Measurements from ENCODE around the gene ACOXL.

Gene ACOXL

DNA sequence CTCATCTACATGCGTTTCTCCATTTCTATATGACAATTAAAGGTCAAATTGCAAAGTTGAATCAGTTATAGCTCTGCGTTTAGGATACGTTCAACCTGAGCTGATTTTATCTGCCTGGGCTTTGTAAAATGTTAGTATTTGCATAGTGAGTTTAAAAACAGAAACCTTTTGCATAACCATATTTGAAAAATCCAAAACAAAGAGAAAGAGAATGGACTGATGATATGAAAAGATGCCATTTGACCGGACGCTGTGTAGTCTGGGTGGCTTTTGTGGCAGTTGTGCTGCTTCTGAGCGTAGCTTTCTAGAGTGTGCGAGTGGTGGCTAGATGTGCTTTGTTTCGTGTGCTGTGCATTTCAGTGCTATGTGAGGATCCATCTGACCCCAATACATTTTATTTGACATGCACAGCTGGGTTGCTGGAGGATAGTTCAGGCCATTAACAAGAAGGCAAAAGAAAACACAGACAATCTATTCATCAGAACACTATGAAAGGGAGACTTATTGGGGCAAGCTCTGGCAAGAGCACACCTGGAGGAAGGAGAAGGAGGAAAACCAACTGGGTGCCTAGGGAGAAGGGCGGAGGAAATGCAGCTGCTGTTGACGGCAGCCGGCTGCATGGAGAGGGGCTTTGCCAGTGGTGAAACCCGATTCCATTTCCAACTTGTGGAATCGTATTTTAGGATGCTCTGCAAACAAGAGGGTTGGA, 126.8 kb downstream of the ACOXL start:
- peak; percentile 88 for DNase-seq

DNA sequence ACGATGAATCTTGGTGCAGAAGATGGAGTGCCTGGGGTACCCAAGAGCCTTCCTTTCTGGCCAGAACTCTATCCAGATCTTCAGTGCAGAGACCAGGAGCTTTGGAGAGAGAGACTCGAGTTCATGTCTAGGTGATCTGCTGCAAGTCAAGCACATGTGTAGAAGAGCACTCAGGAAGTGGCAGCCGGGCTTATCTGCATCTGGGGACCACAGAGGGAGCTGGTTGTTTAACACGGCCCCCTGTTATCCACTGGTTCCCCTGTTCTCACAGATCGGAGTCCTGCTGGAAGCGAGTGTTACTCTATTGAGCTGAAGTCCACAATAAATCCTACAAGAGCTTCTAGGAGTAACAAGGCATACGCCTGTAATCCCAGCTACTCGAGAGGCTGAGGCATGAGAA, 128.3 kb downstream of the ACOXL start:
- DNase-seq, result no peak

DNA sequence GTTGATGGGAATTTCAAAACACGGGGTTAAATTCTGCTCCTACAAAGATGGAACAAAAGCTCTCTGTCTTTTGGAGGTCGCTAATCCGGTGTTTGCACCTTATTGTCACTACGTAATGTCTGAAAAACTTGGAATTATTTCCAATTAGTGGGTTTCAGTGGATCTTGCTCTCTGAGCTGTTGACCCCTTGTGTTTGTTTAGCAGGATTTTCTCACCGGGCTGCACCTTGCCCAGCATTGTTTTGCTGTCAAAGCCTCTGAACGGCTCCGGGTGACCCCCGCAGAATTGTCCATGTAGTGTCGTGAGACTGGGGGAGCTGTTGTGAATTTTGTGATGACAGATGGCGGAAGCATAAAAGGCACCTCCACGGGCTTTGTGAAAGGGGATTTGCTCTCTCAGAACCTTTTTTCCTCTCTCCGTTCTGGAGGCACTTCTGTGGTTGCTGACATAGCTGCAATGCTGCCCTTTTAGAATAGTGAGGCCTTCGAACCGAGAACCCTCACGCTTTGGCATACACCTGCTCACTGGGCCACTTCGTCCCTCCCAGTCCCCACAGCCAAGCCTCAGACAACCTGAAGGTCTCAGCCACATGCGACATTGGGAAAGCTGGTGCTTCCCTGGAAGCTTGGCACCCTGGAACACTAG, 129.4 kb downstream of the ACOXL start:
- peak; percentile 35 for DNase-seq

DNA sequence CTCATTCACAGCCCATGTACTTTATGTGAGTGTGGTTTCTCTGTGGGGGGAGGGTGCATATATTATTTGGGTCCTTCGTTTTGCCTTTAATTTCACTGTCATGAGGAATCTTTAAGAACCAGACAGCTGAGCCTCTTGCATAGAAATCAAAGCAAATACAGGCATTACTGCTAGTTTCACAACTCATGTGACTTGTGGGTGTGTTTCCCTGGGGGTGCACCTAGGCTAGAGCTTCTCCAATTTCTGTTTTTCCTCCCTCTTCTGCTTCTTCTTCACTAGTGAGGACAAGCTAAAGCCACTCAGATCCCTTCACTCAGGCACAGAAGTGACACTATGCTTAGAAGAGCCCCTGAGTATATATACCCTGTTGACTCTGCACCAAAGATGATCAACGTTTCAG, 131.4 kb downstream of the ACOXL start:
- DNase-seq, result no peak

DNA sequence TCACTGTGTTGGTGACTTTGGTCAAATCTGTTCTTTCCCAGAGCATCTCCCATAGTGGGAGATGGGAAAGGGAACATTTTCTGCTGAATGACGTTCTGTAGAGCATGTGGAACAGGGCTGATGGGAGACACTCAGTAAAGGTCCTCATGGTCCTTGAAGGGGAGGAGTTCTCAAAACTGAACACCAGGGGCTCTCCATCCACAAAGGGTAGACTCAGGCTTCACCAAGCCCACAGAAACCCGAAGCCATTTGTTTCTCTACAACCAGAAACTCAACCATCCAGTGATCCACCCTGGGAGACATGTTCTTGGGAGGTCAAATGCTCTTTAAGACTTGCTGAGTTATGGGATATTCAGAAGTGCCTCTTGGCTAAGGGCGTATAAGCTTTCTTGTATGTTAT, 131.8 kb downstream of the ACOXL start:
- no peak for DNase-seq

DNA sequence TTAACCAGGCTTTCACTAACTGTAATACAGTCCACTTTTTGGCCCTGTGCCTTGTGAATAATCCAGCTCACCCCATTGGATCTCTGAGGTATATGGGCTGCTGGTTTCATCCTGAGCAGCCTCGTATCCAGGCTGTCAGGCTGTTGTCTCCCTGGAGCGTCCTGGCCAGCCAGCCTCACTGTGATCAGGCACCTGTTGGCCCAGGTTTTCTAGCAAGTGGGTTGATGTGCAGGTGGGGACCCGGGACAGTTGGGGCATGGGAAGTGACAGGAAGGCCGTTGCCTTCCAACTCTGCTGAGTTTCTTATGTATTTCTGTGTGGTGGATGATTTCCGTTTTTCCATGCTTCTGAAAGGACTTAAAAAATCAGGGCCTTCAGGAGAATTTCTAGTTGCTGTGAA, 132.4 kb downstream of the ACOXL start:
- DNase-seq, result no peak

DNA sequence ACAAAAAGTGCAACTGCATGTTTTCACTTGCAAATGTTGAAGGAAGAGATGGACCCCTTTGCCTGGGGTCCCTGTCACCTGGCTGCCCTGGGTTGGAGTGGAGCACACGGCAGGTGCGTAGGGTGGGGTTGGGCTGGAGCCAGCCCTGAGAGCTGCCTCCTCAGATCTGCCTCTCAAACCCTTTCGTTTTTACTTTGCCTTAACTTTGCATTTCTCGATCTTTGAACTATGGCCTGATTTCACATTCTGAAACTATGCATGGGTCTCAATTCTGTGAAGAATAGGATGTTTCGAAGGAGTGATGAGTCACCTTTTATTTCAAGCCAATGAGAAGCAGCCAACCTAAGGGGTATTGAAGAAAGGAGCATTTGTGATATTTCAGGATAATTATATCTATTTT, 132.8 kb downstream of the ACOXL start:
- DNase-seq, result no peak

DNA sequence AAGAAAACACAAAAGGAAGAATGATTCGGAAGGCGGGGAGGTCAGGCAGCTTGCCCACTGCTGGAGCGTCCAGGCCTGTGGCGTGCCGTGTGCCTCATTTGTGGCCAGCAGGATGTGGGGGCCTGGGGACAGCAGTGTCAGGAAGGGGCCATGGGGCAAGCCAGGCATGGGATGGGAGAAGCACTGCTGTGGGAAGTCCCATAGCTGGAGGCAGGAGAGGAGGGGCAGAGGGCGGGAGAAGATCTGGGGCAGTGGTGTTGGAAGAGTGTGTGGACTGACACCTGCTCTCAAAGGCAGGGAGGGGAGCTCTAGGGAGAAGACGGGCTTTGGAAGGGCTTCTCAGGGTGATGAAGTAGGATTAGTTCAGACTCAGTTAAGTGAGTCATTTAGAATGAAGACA, 133.7 kb downstream of the ACOXL start:
- DNase-seq, result no peak

DNA sequence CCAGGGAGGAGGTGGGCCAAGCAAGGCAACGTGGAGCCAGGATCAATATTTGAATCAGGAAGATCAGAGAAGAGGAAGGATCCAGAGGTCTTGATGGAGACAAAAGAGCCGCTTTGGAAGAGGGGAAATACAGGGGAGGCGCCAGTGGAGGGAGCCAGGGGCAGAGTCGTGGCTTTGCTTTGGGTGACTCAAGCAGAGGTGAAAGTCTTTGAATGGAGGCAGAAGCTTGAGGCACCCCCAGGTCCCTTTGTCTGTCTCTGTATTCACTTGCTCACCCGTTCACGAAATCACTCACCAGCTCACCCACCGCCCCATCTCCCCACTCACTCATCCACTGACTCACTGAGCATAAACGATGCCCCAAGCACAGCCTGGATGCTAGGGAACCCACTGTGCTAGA, 134.1 kb downstream of the ACOXL start:
- DNase-seq, result no peak

DNA sequence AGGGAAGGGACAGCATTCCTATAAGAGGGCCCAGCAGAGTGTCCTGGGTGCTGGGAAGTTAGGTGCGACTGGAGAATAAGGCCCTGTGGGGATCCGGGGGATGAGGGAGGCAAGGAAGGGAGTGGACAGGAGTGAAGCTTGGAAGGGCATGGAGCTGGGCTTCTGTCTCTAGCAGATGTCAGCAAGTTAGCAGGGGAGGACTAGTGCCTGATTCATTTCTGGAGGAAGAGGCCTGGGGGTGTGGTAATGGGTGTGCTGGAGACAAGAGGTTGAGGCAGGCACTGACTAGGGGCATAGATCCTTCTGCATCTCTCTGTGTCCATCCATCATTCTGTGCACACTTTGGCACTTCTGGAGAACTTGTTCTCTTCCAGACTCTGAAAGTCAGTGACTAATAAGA, 134.7 kb downstream of the ACOXL start:
- no peak for DNase-seq

DNA sequence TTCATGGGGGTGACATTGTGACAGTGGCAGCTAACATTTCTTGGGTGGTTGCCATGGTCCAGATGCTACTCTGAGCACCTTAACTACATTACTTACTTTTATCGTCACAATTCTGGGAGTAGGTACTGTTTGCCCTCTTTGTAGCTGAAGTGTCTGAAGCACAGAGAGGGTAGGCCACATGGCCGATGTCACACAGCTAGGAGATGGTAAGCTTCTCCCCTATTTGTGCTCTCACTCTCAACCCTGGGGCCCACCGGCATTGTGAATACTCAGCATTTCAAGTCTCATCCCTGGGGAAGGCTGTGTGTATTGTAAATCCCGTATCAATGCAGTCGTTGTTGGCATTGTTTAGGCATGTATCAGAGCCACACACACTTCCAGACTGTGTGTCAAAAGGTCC, 136.6 kb downstream of the ACOXL start:
- no peak for DNase-seq

DNA sequence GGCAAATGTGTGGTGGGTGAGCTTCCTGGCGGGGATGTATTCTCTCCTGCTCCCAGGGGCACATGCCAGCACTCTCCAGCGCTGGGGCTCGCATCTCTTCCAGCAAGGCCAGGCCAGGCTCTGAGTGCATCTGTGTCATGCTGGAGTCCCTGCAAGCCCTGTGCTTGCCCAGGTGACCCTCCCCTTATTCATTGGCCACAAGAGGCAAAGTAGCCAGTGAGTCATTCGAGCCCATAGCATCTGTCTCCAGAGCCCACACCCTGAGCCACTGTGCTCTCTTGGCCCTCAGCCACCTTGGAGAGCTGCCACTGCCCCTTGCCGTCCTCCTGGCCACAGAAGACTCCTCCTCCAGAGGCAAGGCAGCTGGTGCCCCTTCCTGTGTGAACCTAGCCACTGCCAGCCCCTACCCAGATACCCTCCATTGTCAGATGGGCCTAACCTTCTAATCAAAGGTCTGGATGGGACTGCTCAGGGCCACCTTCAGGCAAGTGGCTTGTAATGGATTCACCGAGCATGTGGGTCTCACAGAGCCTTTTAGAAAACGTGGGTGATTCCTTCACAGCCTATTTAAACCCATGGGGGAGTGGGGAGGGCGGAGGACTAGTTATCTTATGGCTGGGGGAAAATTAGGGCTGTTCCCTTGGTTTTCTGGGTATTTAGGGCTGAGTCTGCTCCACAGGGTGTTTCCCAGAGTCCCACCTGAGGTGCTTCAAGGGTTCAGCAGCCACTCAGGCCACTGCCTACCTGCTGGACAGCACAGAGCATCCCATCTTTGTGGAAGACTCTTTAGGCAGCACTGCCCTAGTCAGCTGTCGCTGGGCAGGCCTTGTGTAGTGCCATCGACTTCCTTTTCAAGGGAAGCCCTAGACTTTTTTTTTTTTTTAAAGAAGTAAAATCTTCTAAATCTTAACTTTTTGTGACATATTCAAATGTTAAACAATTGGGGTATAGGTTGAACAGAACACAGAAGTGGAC, 137.4 kb downstream of the ACOXL start:
- peak; percentile 78 for DNase-seq

DNA sequence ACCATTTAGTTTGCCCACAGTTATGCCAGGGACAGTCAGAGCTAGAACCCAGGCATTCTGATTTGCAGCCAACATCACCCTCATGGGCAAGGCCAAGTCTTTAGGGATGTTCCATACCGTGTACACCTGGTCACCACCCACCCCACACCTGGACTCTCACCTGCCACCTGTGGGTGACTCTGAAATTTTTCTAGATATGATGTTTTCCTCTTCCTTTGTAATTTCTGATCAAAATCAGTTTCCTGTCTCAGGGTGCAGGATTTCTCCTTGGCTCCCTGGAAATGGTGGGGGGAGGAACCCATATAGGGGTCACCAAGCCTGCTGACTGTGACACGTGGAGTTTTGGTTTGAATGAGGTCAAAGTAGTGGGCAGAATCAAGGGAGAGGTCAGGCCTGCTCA, 138.2 kb downstream of the ACOXL start:
- DNase-seq, result no peak

DNA sequence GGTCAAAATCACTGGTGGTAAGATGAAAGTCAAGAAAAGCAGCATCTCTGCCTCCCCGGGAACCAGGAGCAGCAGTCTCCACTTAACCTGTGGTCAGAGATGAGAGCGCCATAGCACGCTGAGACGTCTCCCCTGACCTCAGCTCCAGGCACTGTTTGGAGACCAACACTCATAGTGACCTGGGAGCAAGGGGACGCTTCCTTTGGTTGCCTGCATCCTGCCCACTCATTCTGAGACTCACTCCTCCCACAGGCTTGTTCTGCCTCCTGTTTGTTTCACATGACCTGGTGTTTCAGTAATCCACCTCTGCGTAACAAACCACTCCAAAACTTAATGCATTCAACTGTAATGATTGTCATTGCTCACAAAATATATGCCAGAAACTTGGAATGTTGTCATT, 139.3 kb downstream of the ACOXL start:
- no peak for DNase-seq

DNA sequence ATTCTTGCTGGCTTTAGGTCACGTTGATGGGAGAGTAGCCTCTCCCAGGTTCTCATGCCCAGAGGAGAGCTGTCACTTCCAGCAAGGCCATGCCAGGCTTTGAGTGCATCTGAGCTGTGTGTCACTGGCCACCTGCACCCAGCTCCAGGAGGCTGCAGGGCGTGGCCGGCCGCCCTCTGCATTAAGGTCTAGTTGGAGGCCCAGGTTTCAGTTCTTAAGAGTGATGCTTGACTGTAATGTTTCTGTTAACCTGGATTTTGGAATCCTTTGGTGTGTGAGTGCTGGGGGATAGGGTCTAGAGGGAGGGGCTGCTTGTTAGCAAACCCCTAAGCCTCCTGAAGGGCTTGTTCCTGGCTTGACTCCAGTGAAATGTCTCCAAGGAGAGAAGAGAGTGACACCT, 140.1 kb downstream of the ACOXL start:
- peak; percentile 37 for DNase-seq

DNA sequence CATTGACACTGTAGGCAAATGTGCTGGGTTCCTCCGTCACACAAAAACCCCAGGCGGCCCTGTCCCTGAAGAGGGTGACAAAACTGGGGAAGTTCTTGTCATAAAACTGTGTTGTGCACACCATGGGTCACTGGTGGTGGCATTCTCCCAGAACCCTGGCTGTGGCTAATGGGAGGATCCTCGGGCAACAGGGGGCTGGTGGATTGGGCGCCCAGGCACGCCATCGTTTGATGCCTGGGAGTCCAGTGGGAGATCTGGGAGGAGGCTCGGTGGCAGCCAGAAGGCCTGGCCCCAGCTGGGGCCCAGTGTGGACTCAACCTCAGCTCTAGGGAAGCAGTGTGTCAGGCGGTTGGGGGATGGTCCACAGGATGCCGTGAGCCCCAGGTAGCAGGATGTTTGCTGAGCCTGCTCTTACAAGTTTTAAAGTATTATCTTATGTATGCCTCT, 140.7 kb downstream of the ACOXL start:
- peak; percentile 74 for DNase-seq

DNA sequence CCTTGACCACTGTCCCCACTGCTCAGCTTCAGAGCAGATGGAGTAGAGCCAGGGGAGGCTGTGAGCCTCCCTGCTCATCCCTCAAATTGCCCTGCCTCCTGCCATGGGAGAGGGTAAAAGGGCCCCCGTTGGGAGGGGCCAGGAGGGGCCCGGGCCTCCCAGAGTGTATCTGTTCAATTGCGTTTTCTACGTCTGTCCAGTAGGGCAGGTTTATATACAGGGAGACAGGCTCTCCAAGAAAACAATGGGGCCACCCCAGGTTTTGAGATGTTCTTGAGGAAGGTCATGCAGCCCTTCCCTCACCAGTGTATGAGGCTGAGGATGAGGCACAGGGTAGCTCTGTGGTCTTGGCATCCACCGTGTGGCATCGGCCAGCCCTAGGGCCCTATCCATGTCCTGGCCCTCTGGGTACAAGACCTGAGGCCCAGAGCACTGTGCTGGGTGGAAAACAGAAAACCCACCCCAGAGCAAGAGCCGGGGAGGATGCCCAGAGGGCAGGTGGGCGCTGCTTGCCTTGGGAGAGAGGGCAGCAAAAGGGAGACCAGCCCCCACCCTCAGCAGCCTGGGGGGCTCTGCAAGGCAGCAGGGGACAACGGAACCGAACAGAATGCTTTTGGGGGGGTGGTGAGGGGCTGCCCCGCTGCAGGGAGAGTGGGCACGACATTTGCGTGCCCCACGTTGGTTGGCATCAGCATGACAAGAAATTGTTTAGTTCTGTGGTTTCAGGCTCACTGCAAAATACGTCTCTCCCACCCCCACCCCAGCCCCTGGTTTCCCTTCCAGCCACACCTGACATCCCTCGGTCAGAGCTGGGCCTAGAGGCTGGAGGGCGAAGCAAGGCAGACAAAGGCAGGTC, 141.5 kb downstream of the ACOXL start:
- no peak for DNase-seq

DNA sequence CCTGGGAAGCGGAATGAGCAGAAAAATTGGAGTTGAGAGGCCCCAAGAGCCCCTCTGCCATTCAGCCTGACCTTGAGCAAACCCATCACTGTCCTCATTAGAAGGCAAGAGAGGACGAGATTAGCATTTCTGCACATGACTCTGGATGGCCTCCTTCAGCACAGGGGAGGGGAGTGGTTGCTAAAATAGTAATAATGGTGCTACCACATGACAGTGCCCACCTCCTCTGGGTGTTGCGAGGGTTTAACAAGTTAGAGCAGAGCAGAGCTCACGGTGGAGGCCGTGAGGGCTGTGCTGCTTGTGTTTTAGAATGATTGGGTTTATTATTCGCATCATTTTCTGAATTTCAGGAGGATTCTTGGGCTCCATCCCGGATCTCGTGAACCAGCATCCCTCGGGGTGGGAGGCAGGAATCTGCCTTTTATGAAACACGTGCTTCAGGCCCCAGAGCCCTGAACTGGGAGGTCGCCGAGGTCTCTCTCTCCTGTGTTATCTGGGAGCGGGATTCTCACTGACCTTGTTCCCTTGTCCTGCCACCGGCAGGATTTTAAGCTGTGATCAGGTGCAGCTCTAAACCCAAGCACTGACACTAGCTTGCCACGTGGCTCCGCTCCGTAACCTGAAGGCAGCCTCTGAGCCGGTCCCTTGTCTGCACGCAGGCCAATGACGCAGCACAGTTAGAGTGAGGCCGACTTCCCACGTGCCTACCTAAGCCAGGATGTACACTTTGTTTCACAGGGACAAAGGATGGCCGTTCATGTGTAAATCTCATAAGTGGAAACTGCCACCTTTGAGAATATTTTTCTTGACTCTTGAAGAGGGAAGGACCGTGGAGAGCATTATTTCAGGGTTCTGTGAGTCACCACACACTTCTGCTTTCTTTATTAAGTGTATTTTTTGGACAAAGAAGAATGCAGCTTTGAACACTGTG, 142.3 kb downstream of the ACOXL start:
- DNase-seq, result no peak

DNA sequence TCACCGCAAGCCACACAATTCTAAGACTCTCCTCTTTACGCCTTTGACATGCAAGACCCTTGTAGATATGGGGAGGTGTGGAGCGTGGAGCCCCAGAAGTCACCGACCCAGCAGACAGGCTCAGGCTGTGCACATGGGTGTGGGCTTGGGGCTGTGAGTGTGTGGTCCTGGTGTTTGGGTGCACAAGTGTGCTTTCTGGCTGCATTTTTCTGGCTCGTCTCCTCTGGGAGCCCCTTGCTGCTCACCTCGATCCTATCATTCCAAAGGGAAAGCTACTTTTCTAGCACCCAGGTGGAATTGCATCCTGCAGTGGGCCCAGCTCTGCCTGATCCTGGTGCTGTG, 143.0 kb downstream of the ACOXL start:
- DNase-seq, result no peak

DNA sequence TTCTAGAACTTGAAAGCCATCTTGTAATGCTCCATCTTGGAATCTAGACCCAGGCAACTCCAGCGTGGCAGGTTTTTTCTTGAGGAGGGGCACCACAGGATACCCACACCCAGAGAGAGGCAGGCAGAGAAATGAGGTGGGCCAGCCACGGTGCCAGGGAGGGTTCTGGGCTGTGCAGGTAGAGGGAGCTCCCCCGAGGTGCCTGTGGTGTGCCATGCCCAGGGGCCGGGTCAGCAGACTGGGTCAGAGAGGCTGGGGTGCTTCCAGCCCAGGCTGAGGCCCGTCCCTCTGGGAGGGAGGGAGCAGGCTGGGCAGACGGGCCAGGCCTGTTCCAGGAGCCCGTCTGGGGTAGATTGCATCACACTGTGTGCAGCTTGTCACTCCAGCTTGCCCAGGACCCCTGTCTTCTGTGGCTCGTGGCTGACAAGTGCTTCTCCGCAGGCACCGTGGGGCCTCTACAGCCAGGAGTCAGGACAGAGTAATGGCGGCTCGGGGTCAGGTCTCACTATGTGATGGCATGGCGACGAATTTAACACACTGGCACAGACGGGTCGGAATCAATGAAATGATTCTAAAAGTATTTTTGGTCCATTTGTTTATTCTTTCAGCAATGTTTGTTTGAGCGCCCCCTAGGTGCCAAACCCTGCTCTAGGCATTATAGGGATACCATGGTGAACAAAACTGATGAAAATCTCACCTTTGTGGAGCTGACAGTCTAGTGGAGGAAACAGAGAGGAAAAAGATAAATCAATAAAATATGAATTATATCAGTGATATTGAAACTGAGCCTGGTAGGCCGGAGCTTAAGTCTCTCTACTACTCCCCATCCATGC, 144.0 kb downstream of the ACOXL start:
- no peak for DNase-seq

Data from NCI-H69 (cell line).